IMR-90 (cell line): Measurements from ENCODE around the gene PPIB.

Experiments used
- MAZ ChIP-seq: IDR thresholded peaks from 2 replicates; pipeline ENCODE4 v1.6.1; 2012; ENCODE audit warnings: low read depth, mild to moderate bottlenecking, low read length, improper control_type of control experiment, moderate library complexity, borderline replicate concordance
- NFE2L2 ChIP-seq: fragments of 150-350 bp; IDR thresholded peaks from 2 replicates; pipeline ENCODE4 v1.6.1; 2016; ENCODE audit warnings: low read depth, mild to moderate bottlenecking, low read length
- POLR2A ChIP-seq: IDR thresholded peaks from 2 replicates; pipeline ENCODE4 v1.6.1; 2012; ENCODE audit warnings: mild to moderate bottlenecking, low read depth, low read length
- RAD21 ChIP-seq: IDR thresholded peaks from 2 replicates; pipeline ENCODE4 v1.6.1; 2012; ENCODE audit warnings: low read length, improper control_type of control experiment
- RCOR1 ChIP-seq: IDR thresholded peaks from 2 replicates; pipeline ENCODE4 v1.6.1; 2012; ENCODE audit warnings: mild to moderate bottlenecking, low read length, improper control_type of control experiment; ENCODE audit not compliant: insufficient replicate concordance
- RFX5 ChIP-seq: IDR thresholded peaks from 2 replicates; pipeline ENCODE4 v1.8.0; 2012; ENCODE audit warnings: low read depth, mild to moderate bottlenecking, low read length, moderate library complexity
- SMC3 ChIP-seq: fragments of 150-350 bp; IDR thresholded peaks from 2 replicates; pipeline ENCODE4 v1.6.1; 2016; ENCODE audit warnings: low read depth, mild to moderate bottlenecking, antibody characterized with exemption, low read length, moderate library complexity
- TF ChIP-seq, protein P1 (sequence below): conservative IDR thresholded peaks from 2 replicates; pipeline ENCODE4 v1.5.1; 2012; ENCODE audit warnings: mild to moderate bottlenecking, low read depth, low read length, improper control_type of control experiment

DNA sequence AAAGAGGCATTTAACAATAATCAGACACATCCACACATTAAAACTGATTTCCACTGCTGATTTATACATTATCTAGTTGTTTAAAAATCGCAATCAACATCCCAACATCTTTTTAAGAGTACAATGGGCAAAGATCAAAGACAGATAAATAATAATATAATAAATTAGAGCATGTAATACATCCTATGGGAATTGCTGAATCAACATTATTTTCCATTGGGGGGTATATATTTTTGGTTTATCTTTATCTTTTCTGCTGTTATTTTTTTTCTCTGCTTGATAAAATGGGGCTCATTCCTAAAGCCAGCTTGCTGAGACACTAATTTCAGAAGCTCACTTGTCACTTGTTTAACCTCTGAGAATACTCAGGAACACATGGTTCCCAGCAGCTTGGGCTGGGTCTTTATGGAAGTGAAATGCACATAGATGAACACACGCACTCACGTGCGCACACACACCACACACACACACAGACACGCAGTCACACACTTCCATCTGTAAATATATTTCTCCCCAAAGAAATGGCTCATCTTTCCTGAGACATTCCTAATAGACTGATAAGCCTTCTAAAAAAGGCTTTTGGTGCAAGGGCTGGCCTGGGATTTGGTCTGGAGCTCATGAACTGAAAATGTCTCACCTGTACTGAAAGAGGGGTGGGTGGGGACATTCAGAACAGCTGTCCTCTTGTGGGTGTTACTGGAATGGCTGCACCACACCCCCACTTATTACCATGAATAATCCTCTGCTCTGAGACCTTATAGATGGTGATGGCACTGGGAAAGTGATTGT lies 3.5 kb upstream of the PPIB start:
- TF ChIP-seq, protein P1, sequence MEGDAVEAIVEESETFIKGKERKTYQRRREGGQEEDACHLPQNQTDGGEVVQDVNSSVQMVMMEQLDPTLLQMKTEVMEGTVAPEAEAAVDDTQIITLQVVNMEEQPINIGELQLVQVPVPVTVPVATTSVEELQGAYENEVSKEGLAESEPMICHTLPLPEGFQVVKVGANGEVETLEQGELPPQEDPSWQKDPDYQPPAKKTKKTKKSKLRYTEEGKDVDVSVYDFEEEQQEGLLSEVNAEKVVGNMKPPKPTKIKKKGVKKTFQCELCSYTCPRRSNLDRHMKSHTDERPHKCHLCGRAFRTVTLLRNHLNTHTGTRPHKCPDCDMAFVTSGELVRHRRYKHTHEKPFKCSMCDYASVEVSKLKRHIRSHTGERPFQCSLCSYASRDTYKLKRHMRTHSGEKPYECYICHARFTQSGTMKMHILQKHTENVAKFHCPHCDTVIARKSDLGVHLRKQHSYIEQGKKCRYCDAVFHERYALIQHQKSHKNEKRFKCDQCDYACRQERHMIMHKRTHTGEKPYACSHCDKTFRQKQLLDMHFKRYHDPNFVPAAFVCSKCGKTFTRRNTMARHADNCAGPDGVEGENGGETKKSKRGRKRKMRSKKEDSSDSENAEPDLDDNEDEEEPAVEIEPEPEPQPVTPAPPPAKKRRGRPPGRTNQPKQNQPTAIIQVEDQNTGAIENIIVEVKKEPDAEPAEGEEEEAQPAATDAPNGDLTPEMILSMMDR: no peak
- TF ChIP-seq RFX5: no peak
- TF ChIP-seq POLR2A: no peak
- TF ChIP-seq SMC3: no peak
- no peak for TF ChIP-seq MAZ
- TF ChIP-seq RAD21: no peak
- TF ChIP-seq RCOR1: no peak
- TF ChIP-seq NFE2L2: no peak
